ENCODE results near the gene SFXN3.

DNA sequence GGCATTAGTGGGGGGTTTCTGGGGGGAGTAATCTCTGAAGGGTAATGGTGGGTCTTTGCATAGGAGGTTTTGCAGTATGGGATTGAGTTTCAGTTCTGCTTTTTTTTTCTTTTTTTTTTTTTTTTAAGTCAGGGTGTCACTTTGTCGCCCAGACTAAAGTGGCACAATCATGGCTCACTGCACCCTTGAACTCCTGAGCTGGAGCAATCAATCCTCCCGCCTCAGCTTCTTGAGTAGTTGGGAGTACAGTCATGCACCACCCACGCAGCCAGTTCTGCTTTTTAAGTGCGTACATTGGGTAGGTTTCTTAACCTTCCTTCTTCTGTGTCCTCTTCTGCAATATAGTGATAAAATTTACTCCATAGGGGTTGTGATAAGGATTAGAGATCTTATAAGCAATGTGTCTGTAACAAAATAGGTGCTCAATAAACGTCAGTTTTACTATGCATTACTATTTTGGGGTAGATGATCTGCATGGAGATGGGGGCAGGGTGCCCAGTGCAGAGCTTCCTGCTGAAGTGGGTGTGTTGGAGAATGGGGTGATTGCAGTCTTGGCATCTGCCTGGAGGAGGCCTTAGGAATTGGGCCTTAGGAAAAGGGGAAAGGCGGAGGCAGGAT, 40.3 kb downstream of the SFXN3 start:
- TF ChIP-seq EZH2 (IDR thresholded peaks at IDR 0.05; ENCODE audit: insufficient read depth, poor library complexity, severe bottlenecking) (no peak), EZH2phosphoT487 (IDR thresholded peaks at IDR 0.05; ENCODE audit: insufficient read depth, low read depth) (no peak)

Data from GM23248 (cell line).